HG02884 (cell line): ENCODE measurements around the gene CUEDC2.
A peak's percentile ranks its signal among the peaks of the same experiment; 100 is the strongest.

Source experiments
- ATAC-seq: cut with Tn5 transposase; IDR thresholded peaks from one replicate; pipeline ENCODE4 v1.9.1; 2021; ENCODE audit warnings: mild to moderate bottlenecking, moderate library complexity; ENCODE audit not compliant: unreplicated experiment

Gene CUEDC2

GRCh38 chr10:102426803-102427287 is 5.5 kb downstream of the CUEDC2 start:
- ATAC-seq, result no peak

- no peak for ATAC-seq
Observed at GRCh38 chr10:102425444-102425843, 6.9 kb downstream of the CUEDC2 start.

GRCh38 chr10:102424916-102425315 is 7.5 kb downstream of the CUEDC2 start:
- ATAC-seq, result no peak

GRCh38 chr10:102424145-102424544 is 8.2 kb downstream of the CUEDC2 start:
- ATAC-seq, result no peak

DNA sequence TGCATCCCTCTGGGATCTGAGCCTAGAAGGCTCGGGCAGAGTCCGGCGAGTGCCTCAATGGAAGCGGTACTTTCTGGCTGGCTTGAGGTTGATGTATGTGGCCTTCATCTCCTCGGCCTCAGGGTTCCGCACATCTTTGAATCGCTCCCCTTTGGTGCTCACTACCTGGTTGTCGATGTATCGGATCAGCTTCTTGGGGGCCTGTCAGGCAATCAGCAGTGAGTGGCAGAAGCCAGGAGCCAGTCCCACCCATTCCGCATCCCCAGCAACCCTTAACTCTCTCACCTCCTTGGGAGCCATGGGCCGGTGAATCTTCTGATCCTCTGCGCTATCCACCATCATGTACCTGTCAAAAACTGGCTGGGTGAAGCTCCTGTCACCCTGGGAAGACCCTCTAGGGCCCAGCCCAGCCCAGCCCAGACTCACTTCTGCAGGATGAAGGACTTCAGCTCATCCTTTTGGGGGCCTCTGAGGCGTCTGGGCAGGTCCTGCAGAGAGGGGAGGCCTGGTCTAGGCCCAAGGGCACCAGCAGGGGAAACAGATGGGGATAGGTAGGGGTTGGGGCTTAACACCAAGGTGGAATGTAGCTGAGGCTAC is 8.9 kb downstream of the CUEDC2 start:
- no peak for ATAC-seq

DNA sequence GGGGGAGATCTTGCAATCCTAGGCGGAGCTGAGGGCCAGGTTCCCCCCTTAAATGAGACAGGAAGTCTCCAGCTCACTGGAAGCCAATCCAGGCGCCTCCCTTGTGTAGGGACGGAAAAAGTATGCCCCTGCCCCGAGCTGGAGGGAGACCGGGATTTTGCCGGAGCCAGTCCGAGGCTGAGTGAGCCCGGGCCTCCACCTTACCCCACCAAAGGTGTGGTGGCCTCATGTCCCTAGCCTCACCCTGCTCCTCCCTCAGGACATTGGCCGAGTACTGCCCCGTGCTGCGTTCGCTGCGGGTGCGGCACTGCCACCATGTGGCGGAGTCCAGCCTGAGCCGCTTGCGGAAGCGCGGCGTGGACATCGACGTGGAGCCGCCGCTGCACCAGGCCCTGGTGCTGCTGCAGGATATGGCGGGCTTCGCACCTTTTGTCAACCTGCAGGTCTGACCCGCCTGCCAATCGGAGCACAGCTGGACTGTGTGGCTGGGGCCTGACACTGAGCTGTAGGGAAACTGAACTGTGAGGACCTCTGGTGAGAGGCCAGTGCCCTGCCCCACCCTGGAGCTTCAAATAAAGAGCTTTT is 9.7 kb downstream of the CUEDC2 start:
- no peak for ATAC-seq

DNA sequence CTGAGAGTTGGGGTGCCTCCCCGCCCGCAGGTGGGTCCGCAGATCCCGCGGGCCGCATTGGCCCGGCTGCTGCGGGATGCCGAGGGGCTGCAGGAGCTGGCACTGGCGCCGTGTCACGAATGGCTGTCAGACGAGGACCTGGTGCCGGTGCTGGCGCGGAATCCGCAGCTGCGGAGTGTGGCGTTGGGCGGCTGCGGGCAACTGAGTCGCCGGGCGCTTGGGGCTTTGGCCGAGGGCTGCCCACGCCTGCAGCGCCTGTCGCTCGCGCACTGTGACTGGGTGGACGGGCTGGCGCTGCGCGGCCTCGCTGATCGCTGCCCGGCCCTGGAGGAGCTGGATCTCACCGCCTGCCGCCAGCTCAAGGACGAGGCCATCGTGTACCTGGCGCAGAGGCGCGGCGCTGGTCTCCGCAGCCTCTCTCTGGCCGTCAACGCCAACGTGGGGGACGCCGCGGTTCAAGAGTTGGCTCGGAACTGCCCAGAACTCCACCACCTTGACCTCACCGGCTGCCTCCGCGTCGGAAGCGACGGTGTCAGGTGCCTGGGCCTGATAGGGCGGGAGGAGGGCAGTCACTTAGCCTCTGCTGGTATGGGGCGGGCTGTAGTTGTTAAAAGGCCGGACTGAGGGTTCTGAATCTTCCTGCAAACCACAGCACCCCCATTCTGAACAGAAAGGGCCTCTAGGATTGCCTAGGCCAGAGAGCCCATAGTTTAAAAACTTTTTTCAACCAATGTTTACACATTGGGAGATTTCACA is 10.4 kb downstream of the CUEDC2 start:
- no peak for ATAC-seq

GRCh38 chr10:102421507-102421756 is 10.9 kb downstream of the CUEDC2 start:
- ATAC-seq, result no peak

DNA sequence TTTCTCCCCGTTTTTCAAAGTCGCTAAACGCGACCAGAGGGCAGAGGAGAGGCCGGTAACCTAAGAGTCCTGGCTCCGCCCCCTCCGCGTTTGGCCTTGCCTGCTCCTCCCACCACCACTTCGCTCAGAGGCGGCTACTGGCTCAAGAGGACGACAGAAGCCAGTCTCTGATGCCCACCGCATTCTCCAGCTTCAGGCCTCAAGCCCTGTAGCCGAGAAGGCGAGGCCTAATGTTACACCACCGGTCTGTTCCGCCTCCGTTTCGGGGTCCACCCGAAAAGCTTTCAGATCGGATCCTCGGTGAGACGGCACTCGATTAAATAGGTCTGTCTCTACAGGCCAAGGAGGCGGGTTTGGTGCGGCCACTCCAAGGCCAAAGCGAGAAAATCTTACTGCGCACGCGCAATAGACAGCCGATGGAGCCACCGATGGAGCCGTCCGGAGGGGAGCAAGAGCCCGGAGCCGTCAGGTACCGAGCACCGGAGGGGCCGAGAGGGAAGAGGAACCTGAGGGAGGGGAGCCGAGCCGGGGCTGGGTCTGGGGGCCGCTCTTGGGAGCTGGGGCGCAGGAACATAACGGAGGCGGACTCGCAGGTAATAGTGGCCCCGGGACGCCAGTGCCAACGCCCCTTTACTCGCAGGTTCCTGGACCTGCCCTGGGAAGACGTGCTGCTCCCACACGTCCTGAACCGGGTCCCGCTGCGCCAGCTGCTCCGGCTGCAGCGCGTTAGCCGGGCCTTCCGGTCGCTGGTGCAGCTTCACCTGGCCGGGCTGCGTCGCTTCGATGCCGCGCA is 11.5 kb downstream of the CUEDC2 start, which contains the start of gene FBXL15:
FBXL15 (plus strand) TSS at position 123 of the 793 bp plus-strand sequence; CDS start at position 417, 294 bp downstream.
- ATAC-seq, result peak; percentile 77

DNA sequence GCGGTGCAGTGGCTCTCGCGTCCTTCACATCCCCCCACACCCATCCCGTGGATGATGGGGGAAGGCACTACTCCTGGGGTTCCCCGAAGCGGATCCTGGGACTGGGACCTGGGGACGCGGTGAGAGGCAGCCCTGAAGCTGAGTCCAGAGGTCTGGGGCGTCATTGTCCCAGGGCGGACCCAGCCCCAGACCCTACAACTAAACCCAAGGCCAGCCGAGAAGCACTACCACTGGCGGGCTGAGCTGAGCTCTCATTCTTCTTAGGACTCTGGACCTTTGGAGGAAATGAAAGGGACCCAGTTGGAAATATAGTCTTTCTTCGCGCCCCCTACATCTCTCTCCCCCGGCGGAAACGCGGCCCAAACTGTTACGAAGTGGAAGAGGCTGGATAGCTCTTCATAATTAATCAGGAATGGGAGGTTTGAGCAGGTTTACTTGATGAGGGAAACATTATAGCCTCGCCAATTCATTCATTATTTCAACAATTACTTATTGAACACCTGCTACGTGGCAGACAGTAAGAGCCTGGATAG is 12.1 kb downstream of the CUEDC2 start:
- ATAC-seq, result no peak

DNA sequence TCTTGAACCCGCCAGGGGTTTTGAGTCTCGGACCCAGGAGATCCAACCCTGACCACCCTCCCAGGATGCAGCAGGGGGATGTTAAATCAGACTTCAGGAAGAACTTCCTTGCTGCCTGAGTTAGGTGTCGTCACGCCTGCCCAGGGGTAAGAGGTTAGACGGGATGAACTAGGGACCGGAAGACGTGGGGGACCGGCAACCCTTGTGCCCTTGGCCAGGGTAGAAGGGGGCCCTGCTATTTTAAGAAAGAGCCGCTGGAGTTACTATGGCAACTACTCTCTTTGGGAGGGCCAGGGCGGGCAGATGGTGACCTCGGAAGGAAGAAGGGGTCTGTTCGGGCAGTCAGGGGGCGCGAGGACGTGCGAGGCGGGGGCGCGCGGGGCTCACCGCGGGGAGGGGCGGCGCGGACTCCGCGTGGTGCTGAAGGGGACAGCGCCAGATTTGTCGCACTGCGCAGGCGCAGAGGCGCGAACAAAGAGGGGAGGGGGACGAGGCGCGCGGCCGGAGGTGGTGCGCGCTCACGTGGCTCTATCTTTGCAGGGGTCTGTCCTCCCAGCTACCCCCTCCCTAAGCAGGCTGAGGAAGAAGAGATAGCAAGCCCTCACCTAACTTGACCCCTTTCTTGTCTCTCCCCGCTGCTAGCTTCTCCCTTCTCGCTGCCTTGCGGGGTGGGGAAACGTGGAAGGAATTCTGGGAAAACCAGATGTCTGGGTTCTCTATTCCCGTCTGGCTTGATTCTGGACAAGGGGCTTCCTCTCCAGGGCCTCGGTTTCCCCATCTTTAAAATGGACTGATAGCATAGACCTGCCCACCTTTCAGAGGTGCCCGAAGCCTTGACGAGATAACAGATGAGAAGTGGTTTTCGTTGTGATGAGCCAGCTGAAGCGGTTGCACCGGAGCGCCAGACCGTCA is 12.8 kb downstream of the CUEDC2 start:
- no peak for ATAC-seq

DNA sequence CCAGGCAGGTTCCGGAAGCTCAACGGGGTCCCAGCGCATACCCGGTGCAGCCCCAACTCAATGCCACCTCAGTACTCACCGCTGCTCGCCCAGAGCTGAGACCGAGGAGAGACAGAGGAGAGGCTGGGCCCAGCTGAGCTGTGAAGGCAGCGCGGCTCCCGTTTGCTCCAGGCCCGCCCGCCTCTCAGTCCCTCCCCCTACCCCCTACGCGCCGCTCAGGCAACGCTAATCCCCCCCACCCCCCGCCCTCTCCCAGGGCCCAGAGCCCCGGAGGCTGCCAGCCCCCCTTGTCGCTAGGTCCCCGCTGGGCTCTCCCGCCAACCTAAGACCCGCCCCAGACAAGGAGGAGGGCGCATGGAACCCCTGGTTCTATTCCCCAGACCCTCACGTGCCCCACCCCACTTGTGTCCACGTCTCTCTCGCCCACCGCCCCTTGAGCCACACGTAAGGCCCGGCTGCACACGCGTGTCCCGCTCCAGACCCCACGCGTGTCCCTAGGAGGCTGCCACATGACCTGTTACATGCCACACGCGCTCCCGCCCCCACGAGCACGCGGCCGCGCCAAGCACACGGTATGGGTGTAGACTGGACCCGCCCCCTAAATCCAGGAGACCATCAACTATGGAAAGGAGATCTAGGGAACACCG is 13.6 kb downstream of the CUEDC2 start, which contains the start of gene PSD:
PSD (minus strand) TSS at position 164 of the 647 bp plus-strand sequence. CDS start 1,747 bp downstream, outside the sequence.
- ATAC-seq, result no peak

DNA sequence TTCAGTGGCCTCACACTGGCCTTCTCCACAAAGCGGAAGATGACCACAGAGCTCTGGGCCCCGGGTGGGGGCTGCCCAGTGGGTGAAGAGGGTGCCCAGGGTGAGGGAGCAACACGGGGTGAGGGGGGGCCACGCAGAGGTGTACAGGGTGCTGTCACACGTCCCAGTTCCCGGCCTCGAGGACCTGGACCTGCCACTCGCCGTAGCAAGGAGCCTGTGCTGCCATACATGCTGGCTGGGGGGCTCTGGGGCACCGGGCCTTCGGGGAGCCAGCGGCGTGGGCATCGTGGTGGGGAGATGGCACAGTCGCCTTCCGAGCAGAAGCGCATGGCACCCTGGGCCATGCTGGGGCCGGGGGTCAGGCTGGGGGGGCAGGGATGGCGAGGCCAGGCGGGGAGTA is 15.7 kb downstream of the CUEDC2 start:
- no peak for ATAC-seq

DNA sequence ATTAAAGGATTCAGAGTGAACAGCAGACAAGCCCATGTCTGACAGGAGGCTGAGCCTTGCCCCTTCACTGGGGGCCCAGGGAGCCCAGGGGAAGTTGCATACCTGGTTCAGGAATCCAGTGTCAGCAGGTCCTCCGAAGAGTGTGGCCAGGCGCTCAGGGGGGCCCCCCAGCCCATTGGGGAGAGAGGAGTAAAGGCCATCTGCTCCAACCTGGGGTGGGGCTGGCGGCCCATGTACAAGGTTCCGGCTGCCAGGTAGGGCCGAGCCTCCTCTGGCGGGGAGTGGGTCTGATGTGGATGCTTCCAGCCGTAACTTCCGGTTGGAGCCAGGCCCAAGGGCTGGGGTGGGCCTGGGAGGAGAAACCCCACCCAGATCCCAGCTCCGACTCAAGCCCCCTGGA is 16.1 kb downstream of the CUEDC2 start:
- no peak for ATAC-seq

GRCh38 chr10:102414749-102415148 is 17.6 kb downstream of the CUEDC2 start:
- ATAC-seq, result no peak

GRCh38 chr10:102413806-102414561 is 18.4 kb downstream of the CUEDC2 start:
- no peak for ATAC-seq

DNA sequence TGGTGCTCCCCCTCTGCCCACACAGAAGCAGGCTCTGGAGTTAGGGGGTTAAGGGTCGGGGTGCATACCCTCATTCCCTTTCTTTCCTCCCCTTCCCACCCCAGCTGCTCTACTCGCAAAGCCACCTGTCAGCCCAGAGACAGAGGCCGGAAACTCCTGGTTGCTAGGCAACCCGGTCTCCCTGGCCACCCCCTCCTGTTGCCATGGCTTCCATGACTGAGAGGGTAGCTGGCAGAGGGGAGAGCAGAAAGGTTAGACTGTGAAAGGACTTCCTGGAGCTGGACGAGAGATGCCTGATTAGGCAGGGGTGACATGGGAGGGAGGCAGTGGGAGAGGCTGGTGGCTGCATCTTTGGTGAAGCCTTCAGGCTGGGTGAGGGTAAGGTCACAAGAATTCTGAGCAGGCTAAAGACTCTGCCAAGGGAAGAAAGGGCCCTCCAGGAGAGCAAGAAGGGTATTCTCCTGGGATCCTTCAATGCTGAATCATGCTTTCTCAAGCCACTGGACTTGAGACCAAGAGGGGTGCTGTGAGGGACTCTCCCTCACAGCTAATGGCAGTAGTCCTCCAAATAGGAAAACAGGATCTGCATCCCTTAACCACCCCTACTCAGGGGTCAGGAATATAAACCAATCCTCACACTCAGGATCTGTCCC is 19.2 kb downstream of the CUEDC2 start:
- ATAC-seq, result no peak

- ATAC-seq, result no peak
Observed at GRCh38 chr10:102412293-102412692, 20.1 kb downstream of the CUEDC2 start.
